K562 (cell line): ENCODE data around the gene KCTD19. TPM values are rescaled to one million over a fixed set of nuclear protein-coding genes. Genes with fewer than 3 reads are reported as not detected.
A peak's percentile ranks its signal among the peaks of the same experiment; 100 is the strongest.

Experiments used
- HLTF ChIP-seq: fragments of 450-650 bp; IDR thresholded peaks from 2 replicates; pipeline ENCODE4 v1.6.1; 2016
- NFIC ChIP-seq: fragments of 450-650 bp; IDR thresholded peaks from 2 replicates; pipeline ENCODE4 v1.6.1; 2017; ENCODE audit warnings: mild to moderate bottlenecking, inconsistent platforms
- PCBP1 ChIP-seq: fragments of 200-400 bp; formaldehyde crosslinking; IDR thresholded peaks from 2 replicates; pipeline ENCODE4 v1.6.1; 2018; ENCODE audit warnings: mild to moderate bottlenecking, low read depth, low read length; ENCODE audit not compliant: poor library complexity, severe bottlenecking
- POLR2B ChIP-seq: fragments of 450-650 bp; IDR thresholded peaks from 2 replicates; pipeline ENCODE4 v1.6.1; 2018; ENCODE audit warnings: low read depth; ENCODE audit not compliant: partially characterized antibody
- TAF1 ChIP-seq: IDR thresholded peaks from 2 replicates; pipeline ENCODE4 v1.6.1; 2011; ENCODE audit warnings: mild to moderate bottlenecking, low read length, moderate library complexity; ENCODE audit not compliant: insufficient read depth, control insufficient read depth, severe bottlenecking; ENCODE audit errors: extremely low read depth
- polyA plus RNA-seq, 8 experiments: library from polyadenylated mRNA; depleted of rRNA in 4 of 8; stranded (reverse) in 5 of 8; unstranded in 3 of 8; fragments of >200 nt; fragmentation: Nextera tagmentation in 2 of 8; fragmentation: Illumina TruSeq in 1 of 8; extraction: Ambion mirVana in 2 of 8; extraction: Trizol in 1 of 8; gene quantifications; 2 replicates each; pipeline versions ENCODE4 v1.2.1 to v1.2.3, GENCODE V29; 2011 to 2014; ENCODE audit warnings: inconsistent platforms in 1 of 8, missing spikeins in 1 of 8
- total RNA-seq, 7 experiments: library from RNA; depleted of rRNA in 6 of 7; stranded (reverse); fragments of >200 nt in 6 of 7; fragmentation: Illumina TruSeq in 2 of 7; extraction: Trizol in 2 of 7; gene quantifications; 2 replicates each; pipeline versions ENCODE4 v1.2.1 to v1.2.3, GENCODE V29; 2011 to 2021; ENCODE audit warnings: low replicate concordance in 1 of 7
- TF ChIP-seq, protein P1 (sequence below), 2 experiments: fragments of 150-350 bp in 1 of 2; IDR thresholded peaks; 2 replicates each; pipeline ENCODE4 v1.6.1; 2012 to 2016; ENCODE audit warnings: low read depth in 2 of 2, low read length in 2 of 2, mild to moderate bottlenecking in 1 of 2, moderate library complexity in 1 of 2
- TF ChIP-seq, protein P2 (sequence below): fragments of 200-800 bp; sonication (Bioruptor generic); IDR thresholded peaks from 2 replicates; pipeline ENCODE4 v1.6.1; 2016; ENCODE audit warnings: missing genetic modification characterization, missing compliant biosample characterization
- TF ChIP-seq, protein P3 (sequence below), 2 experiments: fragments of 250-450 bp in 1 of 2; fragments of 450-650 bp in 1 of 2; sonication (Bioruptor Pico) in 1 of 2; IDR thresholded peaks; 2 replicates each; pipeline versions ENCODE4 v1.6.1 to v1.8.0; 2016 to 2021; ENCODE audit warnings: mild to moderate bottlenecking in 2 of 2, moderate library complexity in 2 of 2, missing compliant biosample characterization in 1 of 2, missing genetic modification characterization in 1 of 2
- TF ChIP-seq, protein P4 (sequence below): fragments of 450-650 bp; IDR thresholded peaks from 2 replicates; pipeline ENCODE4 v1.6.1; 2016; ENCODE audit warnings: low read depth, mild to moderate bottlenecking, moderate library complexity
- TF ChIP-seq, protein P5 (sequence below): fragments of 450-650 bp; IDR thresholded peaks from 2 replicates; pipeline ENCODE4 v1.6.1; 2016; ENCODE audit warnings: antibody characterized with exemption

KCTD19 gene
- total and polyA plus RNA-seq, 9 of the 15 experiments (the other 6 are each of a cell fraction or from before 2014, with no cell fraction given), result 0.03 to 0.91 (median 0.22) TPM; not detected in 2

DNA sequence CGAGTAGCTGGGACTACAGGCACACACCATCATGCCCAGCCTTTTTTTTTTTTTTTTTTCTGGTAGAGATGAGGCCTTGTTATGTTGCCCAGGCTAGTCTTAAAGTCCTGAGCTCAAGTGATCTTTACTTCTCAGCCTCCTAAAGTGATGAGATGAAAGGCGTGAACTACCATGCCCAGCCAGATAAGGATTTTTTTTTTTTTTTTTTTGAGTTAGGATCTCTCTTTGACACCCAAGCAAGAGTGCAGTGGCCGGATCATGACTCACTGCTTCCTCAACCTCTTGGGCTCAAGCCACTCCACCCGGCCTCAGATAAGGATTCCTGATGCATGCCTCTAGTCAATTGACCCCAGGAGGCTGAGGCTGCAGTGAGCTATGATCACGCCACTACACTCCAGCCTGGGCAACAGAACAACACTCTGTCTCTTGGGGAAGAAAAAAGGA lies 58.4 kb downstream of the KCTD19 start (continued):
- TF ChIP-seq, protein P1, sequence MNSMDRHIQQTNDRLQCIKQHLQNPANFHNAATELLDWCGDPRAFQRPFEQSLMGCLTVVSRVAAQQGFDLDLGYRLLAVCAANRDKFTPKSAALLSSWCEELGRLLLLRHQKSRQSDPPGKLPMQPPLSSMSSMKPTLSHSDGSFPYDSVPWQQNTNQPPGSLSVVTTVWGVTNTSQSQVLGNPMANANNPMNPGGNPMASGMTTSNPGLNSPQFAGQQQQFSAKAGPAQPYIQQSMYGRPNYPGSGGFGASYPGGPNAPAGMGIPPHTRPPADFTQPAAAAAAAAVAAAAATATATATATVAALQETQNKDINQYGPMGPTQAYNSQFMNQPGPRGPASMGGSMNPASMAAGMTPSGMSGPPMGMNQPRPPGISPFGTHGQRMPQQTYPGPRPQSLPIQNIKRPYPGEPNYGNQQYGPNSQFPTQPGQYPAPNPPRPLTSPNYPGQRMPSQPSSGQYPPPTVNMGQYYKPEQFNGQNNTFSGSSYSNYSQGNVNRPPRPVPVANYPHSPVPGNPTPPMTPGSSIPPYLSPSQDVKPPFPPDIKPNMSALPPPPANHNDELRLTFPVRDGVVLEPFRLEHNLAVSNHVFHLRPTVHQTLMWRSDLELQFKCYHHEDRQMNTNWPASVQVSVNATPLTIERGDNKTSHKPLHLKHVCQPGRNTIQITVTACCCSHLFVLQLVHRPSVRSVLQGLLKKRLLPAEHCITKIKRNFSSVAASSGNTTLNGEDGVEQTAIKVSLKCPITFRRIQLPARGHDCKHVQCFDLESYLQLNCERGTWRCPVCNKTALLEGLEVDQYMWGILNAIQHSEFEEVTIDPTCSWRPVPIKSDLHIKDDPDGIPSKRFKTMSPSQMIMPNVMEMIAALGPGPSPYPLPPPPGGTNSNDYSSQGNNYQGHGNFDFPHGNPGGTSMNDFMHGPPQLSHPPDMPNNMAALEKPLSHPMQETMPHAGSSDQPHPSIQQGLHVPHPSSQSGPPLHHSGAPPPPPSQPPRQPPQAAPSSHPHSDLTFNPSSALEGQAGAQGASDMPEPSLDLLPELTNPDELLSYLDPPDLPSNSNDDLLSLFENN (IDR thresholded peaks at IDR 0.05; ENCODE audit: low read depth in 2 of 2, low read length in 2 of 2), result peak in 1 of 2 experiments; percentile 44; a peak in 1 of 4 replicates
- TF ChIP-seq, protein P2, sequence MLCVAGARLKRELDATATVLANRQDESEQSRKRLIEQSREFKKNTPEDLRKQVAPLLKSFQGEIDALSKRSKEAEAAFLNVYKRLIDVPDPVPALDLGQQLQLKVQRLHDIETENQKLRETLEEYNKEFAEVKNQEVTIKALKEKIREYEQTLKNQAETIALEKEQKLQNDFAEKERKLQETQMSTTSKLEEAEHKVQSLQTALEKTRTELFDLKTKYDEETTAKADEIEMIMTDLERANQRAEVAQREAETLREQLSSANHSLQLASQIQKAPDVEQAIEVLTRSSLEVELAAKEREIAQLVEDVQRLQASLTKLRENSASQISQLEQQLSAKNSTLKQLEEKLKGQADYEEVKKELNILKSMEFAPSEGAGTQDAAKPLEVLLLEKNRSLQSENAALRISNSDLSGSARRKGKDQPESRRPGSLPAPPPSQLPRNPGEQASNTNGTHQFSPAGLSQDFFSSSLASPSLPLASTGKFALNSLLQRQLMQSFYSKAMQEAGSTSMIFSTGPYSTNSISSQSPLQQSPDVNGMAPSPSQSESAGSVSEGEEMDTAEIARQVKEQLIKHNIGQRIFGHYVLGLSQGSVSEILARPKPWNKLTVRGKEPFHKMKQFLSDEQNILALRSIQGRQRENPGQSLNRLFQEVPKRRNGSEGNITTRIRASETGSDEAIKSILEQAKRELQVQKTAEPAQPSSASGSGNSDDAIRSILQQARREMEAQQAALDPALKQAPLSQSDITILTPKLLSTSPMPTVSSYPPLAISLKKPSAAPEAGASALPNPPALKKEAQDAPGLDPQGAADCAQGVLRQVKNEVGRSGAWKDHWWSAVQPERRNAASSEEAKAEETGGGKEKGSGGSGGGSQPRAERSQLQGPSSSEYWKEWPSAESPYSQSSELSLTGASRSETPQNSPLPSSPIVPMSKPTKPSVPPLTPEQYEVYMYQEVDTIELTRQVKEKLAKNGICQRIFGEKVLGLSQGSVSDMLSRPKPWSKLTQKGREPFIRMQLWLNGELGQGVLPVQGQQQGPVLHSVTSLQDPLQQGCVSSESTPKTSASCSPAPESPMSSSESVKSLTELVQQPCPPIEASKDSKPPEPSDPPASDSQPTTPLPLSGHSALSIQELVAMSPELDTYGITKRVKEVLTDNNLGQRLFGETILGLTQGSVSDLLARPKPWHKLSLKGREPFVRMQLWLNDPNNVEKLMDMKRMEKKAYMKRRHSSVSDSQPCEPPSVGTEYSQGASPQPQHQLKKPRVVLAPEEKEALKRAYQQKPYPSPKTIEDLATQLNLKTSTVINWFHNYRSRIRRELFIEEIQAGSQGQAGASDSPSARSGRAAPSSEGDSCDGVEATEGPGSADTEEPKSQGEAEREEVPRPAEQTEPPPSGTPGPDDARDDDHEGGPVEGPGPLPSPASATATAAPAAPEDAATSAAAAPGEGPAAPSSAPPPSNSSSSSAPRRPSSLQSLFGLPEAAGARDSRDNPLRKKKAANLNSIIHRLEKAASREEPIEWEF (CRISPR knock-in tag), result 0 out of 2 replicates have a peak, but pooled peaks have one; percentile 28
- peak; percentile 86; the same call in 1 of the 2 replicates for TF ChIP-seq HLTF
- peak; percentile 76 for TF ChIP-seq NFIC
- TF ChIP-seq, protein P3, sequence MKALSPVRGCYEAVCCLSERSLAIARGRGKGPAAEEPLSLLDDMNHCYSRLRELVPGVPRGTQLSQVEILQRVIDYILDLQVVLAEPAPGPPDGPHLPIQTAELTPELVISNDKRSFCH (CRISPR knock-in tag; IDR thresholded peaks at IDR 0.05), result no peak
- TF ChIP-seq, protein P3 (tag; IDR thresholded peaks at IDR 0.05), result no peak
- peak; percentile 32 for TF ChIP-seq POLR2B
- TF ChIP-seq, protein P4, sequence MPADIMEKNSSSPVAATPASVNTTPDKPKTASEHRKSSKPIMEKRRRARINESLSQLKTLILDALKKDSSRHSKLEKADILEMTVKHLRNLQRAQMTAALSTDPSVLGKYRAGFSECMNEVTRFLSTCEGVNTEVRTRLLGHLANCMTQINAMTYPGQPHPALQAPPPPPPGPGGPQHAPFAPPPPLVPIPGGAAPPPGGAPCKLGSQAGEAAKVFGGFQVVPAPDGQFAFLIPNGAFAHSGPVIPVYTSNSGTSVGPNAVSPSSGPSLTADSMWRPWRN, result peak; percentile 58; the same call in 1 of the 2 replicates
- no peak for TF ChIP-seq PCBP1
- TF ChIP-seq, protein P5, sequence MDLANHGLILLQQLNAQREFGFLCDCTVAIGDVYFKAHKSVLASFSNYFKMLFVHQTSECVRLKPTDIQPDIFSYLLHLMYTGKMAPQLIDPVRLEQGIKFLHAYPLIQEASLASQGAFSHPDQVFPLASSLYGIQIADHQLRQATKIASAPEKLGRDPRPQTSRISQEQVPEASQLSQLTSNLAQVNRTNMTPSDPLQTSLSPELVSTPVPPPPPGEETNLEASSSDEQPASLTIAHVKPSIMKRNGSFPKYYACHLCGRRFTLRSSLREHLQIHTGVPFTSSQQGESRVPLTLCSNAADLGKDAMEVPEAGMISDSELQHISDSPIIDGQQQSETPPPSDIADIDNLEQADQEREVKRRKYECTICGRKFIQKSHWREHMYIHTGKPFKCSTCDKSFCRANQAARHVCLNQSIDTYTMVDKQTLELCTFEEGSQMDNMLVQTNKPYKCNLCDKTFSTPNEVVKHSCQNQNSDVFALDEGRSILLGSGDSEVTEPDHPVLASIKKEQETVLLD, result peak; percentile 85
- TF ChIP-seq TAF1, result peak; percentile 30
